Left lung (tissue), 10 donors: ENCODE measurements around the gene PCDHGB3. TPM values are rescaled to one million over a fixed set of nuclear protein-coding genes. Genes with fewer than 3 reads are reported as not detected.
"Not testable (repeated sequence)": the region's sequence is repeated elsewhere in the genome, so short reads cannot be mapped to it uniquely, and the experiment has no call there.

ENCODE experiments used
- ATAC-seq: fragments of 200-7000 bp; cut with Tn5 transposase; one replicate; pipeline ENCODE4 v1.9.1; 2020; ENCODE audit warnings: moderate library complexity
- DNase-seq, 4 donors: peaks; one replicate each; pipeline ENCODE4 v3.0.0-alpha.2; 2013 to 2020
- H3K27ac ChIP-seq, 2 donors: fragments of 200-600 bp; sonication (generic) in 1 of 2; one replicate each; pipeline versions ENCODE4 v1.5.0 to v1.8.0; 2020 to 2021
- H3K27me3 ChIP-seq, 2 donors: fragments of 200-600 bp; sonication (generic) in 1 of 2; one replicate each; pipeline versions ENCODE4 v1.5.0 to v1.8.0; 2020 to 2021
- H3K36me3 ChIP-seq, 2 donors: fragments of 200-600 bp; sonication (generic) in 1 of 2; one replicate each; pipeline versions ENCODE4 v1.5.0 to v1.8.0; 2020 to 2021
- H3K4me1 ChIP-seq, 2 donors: fragments of 200-600 bp; one replicate each; pipeline ENCODE4 v1.8.0; 2021
- H3K4me3 ChIP-seq, 2 donors: fragments of 200-600 bp; sonication (generic) in 1 of 2; one replicate each; pipeline versions ENCODE4 v1.5.0 to v1.8.0; 2020 to 2021; ENCODE audit warnings: mild to moderate bottlenecking in 1 of 2
- H3K9me3 ChIP-seq, 2 donors: fragments of 200-600 bp; sonication (generic) in 1 of 2; one replicate each; pipeline versions ENCODE4 v1.5.0 to v1.8.0; 2020 to 2021
- CTCF ChIP-seq, 2 donors: fragments of 200-600 bp; sonication (generic) in 1 of 2; IDR thresholded peaks; one replicate each; pipeline versions ENCODE4 v1.5.0 to v1.8.0; 2021; ENCODE audit warnings: antibody characterized with exemption in 2 of 2
- intact Hi-C, 2 donors: fragments of 100-400 bp; cut with DNase I; formaldehyde crosslinking; loops; one replicate each; pipeline versions ENCODE4 v1.11.2 to v1.14.2; 2022
- polyA plus RNA-seq, 6 donors: library from polyadenylated mRNA; unstranded; fragments of 120-200 nt; gene quantifications; one replicate each; pipeline ENCODE4 v1.2.1, GENCODE V29; 2013; ENCODE audit not compliant: insufficient read length in 6 of 6
- total RNA-seq, 2 donors: library from RNA; stranded (reverse); fragmentation: NEBNext Ultra II Directional; extraction: Animal tissue kit (Norgen Biotek cat#: 25700); gene quantifications; one replicate each; pipeline ENCODE4 v1.2.1, GENCODE V29; 2021
- donor health status: DM: no; HTN: yes; CAD: no.
- donor health status: DM: no; HTN: no; CAD: no.

Gene PCDHGB3
- total and polyA plus RNA-seq, 8 donors: 1.5 to 3.4 (median 2.7) TPM

- H3K27ac ChIP-seq: no peak within 1 kb of the TSS
- no peak for TF ChIP-seq CTCF (IDR thresholded peaks at IDR 0.05)
- H3K27me3 ChIP-seq: peaks cover 21 to 81% of the 10 kb centered on the region in 2 donors
- intact Hi-C loops: loop anchor here in 1 of 2 donors (10.0 kb wide), 1 partner anchor 224 kb away; no protein-coding TSS in a partner anchor
- DNase-seq: no peak
- peaks cover 0 to 87% of the 10 kb centered on the region in 2 donors for H3K9me3 ChIP-seq
- H3K4me3 ChIP-seq: no peak within 1 kb of the TSS
- H3K36me3 ChIP-seq: no peaks in the 10 kb centered on the region
- H3K4me1 ChIP-seq: no peaks in the 10 kb centered on the region
- ATAC-seq: no peak
Observed at GRCh38 chr5:141330299-141331080, 39.6 kb upstream of the PCDHGB3 start, which contains the start of gene PCDHGA1. TSS of gene PCDHGA1 (plus strand) at chr5:141330514.

DNA sequence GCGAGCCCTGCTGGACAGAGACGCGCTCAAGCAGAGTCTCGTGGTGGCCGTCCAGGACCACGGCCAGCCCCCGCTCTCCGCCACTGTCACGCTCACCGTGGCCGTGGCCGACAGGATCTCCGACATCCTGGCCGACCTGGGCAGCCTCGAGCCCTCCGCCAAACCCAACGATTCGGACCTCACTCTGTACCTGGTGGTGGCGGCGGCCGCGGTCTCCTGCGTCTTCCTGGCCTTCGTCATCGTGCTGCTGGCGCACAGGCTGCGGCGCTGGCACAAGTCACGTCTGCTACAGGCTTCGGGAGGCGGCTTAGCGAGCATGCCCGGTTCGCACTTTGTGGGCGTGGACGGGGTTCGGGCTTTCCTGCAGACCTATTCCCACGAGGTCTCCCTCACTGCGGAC lies 37.5 kb upstream of the PCDHGB3 start:
- not testable (repeated sequence) for DNase-seq, H3K4me3 ChIP-seq, H3K27ac ChIP-seq, H3K4me1 ChIP-seq, H3K36me3 ChIP-seq, ATAC-seq
- peaks cover 21 to 81% of the 10 kb centered on the region in 2 donors for H3K27me3 ChIP-seq
- intact Hi-C loops: loop anchor here in 1 of 2 donors (10.0 kb wide), 1 partner anchor 222 kb away; no protein-coding TSS in a partner anchor
- H3K9me3 ChIP-seq: peaks cover 0 to 90% of the 10 kb centered on the region in 2 donors

GRCh38 chr5:141338538-141339306 lies 31.3 kb upstream of the PCDHGB3 start, which contains the start of gene PCDHGA2:
TSS of gene PCDHGA2 (plus strand) at chr5:141338760.
- intact Hi-C loops: loop anchor here in 1 of 2 donors (10.0 kb wide), 1 partner anchor 216 kb away; no protein-coding TSS in a partner anchor

GRCh38 chr5:141340781-141341354 lies 29.2 kb upstream of the PCDHGB3 start:
- ATAC-seq, DNase-seq, H3K36me3 ChIP-seq, H3K27ac ChIP-seq, H3K4me1 ChIP-seq, H3K4me3 ChIP-seq: not testable (repeated sequence)
- peaks cover 0 to 83% of the 10 kb centered on the region in 2 donors for H3K27me3 ChIP-seq
- intact Hi-C loops: loop anchor here in 1 of 2 donors (10.0 kb wide), 1 partner anchor 224 kb away; no protein-coding TSS in a partner anchor
- peaks cover 0 to 88% of the 10 kb centered on the region in 2 donors for H3K9me3 ChIP-seq

More at GRCh38 chr5:141338538-141339306, 31.3 kb upstream of the PCDHGB3 start, which contains the start of gene PCDHGA2:
- peaks cover 8 to 83% of the 10 kb centered on the region in 2 donors for H3K27me3 ChIP-seq
- no peak for TF ChIP-seq CTCF (IDR thresholded peaks at IDR 0.05)
- ATAC-seq (no peak), DNase-seq (peak in 1 of 4 donors; percentile 51)
- no peak within 1 kb of the TSS for H3K4me3 ChIP-seq
- H3K4me1 ChIP-seq: no peaks in the 10 kb centered on the region
- no peak within 1 kb of the TSS for H3K27ac ChIP-seq
- H3K9me3 ChIP-seq: peaks cover 0 to 87% of the 10 kb centered on the region in 2 donors
- no peaks in the 10 kb centered on the region for H3K36me3 ChIP-seq

DNA sequence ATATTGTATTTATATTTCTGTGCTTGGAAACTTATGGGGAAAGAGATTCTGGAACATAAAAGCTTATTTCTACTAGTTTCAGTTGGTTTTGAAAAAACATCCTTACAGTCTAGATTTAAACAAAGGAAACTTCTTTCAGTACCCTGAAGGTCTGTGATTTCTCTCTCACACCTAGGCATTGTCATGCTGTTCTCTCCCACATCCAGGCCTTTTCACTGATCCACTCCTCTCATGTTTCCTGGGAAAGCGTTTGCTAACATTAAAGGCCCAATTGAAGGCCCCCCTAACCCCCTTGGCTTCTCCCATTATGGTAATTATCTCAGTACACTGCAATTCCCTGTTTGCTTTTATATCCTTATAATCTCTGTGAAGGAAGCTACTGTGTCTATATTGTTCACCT lies 27.3 kb upstream of the PCDHGB3 start:
- DNase-seq (no peak), ATAC-seq (no peak)
- intact Hi-C loops: loop anchor here in 1 of 2 donors (10.0 kb wide), 1 partner anchor 222 kb away; no protein-coding TSS in a partner anchor
- Histone ChIP-seq H3K4me1 (no peaks in the 10 kb centered on the region), H3K9me3 (peaks cover 0 to 88% of the 10 kb centered on the region in 2 donors), H3K27me3 (peaks cover 0 to 90% of the 10 kb centered on the region in 2 donors), H3K4me3 (no peak overlapping the region), H3K27ac (no peak overlapping the region), H3K36me3 (no peaks in the 10 kb centered on the region)
- TF ChIP-seq CTCF (IDR thresholded peaks at IDR 0.05): no peak
